Upper lobe of right lung (tissue), 1 donor: ENCODE results near the gene ARHGAP19. TPM values are rescaled to one million over a fixed set of nuclear protein-coding genes. Genes with fewer than 3 reads are reported as not detected.

Source experiments
- ATAC-seq: fragments of 200-7000 bp; cut with Tn5 transposase; one replicate; pipeline ENCODE4 v1.9.1; 2020; ENCODE audit warnings: mild to moderate bottlenecking, moderate library complexity
- DNase-seq: peaks from one replicate; pipeline ENCODE4 v3.0.0-alpha.2; 2020
- H3K27ac ChIP-seq: fragments of 200-600 bp; one replicate; pipeline ENCODE4 v1.8.0; 2022
- H3K27me3 ChIP-seq: fragments of 200-600 bp; one replicate; pipeline ENCODE4 v1.8.0; 2022; ENCODE audit warnings: mild to moderate bottlenecking
- H3K36me3 ChIP-seq: fragments of 200-600 bp; one replicate; pipeline ENCODE4 v1.8.0; 2022
- H3K4me1 ChIP-seq: fragments of 200-600 bp; one replicate; pipeline ENCODE4 v1.8.0; 2022
- H3K4me3 ChIP-seq: fragments of 200-600 bp; one replicate; pipeline ENCODE4 v1.8.0; 2022; ENCODE audit warnings: mild to moderate bottlenecking
- H3K9me3 ChIP-seq: fragments of 200-600 bp; one replicate; pipeline ENCODE4 v1.8.0; 2022
- intact Hi-C: fragments of 100-400 bp; cut with DNase I; formaldehyde crosslinking; loops from one replicate; pipeline ENCODE4 v1.11.0; 2022
- total RNA-seq: library from RNA; stranded (reverse); fragmentation: NEBNext Ultra II Directional; extraction: Animal tissue kit (Norgen Biotek cat#: 25700); gene quantifications from one replicate; pipeline ENCODE4 v1.2.1, GENCODE V29; 2021
- TF ChIP-seq, protein P1 (sequence below): fragments of 200-600 bp; IDR thresholded peaks from one replicate; pipeline ENCODE4 v1.8.0; 2022; ENCODE audit warnings: antibody characterized with exemption
- donor health status: DM: no; HTN: yes; CAD: no; lungs with severe emphysema.

Gene ARHGAP19
- total RNA-seq, 1 donor from 2014 or later: 14.0 TPM

- DNase-seq: no peak
- Histone ChIP-seq H3K4me1 (no peaks in the 10 kb centered on the region), H3K36me3 (peaks cover 28% of the 10 kb centered on the region), H3K4me3 (no peak overlapping the region), H3K27ac (no peak overlapping the region), H3K27me3 (no peaks in the 10 kb centered on the region), H3K9me3 (no peaks in the 10 kb centered on the region)
- TF ChIP-seq, protein P1, sequence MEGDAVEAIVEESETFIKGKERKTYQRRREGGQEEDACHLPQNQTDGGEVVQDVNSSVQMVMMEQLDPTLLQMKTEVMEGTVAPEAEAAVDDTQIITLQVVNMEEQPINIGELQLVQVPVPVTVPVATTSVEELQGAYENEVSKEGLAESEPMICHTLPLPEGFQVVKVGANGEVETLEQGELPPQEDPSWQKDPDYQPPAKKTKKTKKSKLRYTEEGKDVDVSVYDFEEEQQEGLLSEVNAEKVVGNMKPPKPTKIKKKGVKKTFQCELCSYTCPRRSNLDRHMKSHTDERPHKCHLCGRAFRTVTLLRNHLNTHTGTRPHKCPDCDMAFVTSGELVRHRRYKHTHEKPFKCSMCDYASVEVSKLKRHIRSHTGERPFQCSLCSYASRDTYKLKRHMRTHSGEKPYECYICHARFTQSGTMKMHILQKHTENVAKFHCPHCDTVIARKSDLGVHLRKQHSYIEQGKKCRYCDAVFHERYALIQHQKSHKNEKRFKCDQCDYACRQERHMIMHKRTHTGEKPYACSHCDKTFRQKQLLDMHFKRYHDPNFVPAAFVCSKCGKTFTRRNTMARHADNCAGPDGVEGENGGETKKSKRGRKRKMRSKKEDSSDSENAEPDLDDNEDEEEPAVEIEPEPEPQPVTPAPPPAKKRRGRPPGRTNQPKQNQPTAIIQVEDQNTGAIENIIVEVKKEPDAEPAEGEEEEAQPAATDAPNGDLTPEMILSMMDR: no peak
- intact Hi-C loops: no loop called here
- no peak for ATAC-seq
These were observed 33.3 kb downstream of the ARHGAP19 start for GRCh38 chr10:97259119-97259518.

DNA sequence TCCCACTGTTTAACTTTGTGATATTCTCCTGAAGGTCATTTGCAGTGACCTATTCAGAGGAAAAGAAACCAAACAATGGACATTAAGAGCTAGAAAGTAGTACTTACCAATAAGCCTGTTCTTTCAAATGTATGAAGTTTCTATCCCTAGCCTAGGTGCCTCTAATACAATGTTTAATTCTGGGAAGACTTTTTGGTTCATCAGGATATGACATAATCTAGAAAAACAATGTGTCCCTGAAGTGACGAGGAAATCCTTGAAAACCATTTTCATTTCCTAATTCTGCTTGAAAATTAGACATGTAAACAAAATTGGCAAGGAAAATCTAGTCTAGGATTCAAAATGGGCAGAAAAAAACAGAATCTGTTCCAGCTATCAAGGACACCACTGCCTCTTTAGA, 36.1 kb downstream of the ARHGAP19 start:
- Histone ChIP-seq H3K27me3 (no peaks in the 10 kb centered on the region), H3K36me3 (peaks cover 41% of the 10 kb centered on the region), H3K9me3 (no peaks in the 10 kb centered on the region), H3K4me3 (no peak overlapping the region), H3K4me1 (no peaks in the 10 kb centered on the region), H3K27ac (no peak overlapping the region)
- ATAC-seq: no peak
- no peak for DNase-seq
- intact Hi-C loops: no loop called here
- TF ChIP-seq, protein P1: no peak

- H3K27ac ChIP-seq: no peak overlapping the region
- no peaks in the 10 kb centered on the region for H3K9me3 ChIP-seq
- H3K4me1 ChIP-seq: no peaks in the 10 kb centered on the region
- no peak for ATAC-seq
- H3K27me3 ChIP-seq: no peaks in the 10 kb centered on the region
- peaks cover 41% of the 10 kb centered on the region for H3K36me3 ChIP-seq
- H3K4me3 ChIP-seq: no peak overlapping the region
- TF ChIP-seq, protein P1: no peak
- no peak for DNase-seq
- intact Hi-C loops: no loop called here
These were observed 36.7 kb downstream of the ARHGAP19 start for GRCh38 chr10:97255512-97256293.

DNA sequence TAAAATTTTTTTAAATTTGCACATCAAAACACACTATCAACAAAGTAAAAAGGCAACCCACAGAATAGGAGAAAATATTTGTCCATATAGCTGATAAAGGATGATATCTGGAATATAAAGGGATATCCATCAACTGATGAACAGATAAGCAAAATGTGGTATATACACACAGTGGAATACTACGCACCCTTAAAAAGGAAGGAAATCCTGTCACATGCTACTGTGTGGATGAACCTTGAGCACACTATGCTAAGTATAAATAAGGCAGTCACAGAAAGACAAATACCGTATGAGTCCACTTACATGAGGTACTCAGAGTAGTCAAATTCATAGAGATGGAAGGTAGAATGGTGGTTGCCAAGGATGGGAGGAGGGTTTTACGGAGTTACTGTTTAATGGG, 37.7 kb downstream of the ARHGAP19 start:
- H3K4me1 ChIP-seq: no peaks in the 10 kb centered on the region
- H3K27ac ChIP-seq: no peak overlapping the region
- TF ChIP-seq, protein P1: no peak
- ATAC-seq (no peak), DNase-seq (no peak)
- H3K9me3 ChIP-seq: no peaks in the 10 kb centered on the region
- intact Hi-C loops: no loop called here
- no peak overlapping the region for H3K4me3 ChIP-seq
- H3K27me3 ChIP-seq: no peaks in the 10 kb centered on the region
- peaks cover 41% of the 10 kb centered on the region for H3K36me3 ChIP-seq

- ATAC-seq (no peak), DNase-seq (no peak)
- Histone ChIP-seq H3K4me1 (no peaks in the 10 kb centered on the region), H3K9me3 (no peaks in the 10 kb centered on the region), H3K27ac (no peak overlapping the region), H3K4me3 (no peak overlapping the region), H3K27me3 (no peaks in the 10 kb centered on the region), H3K36me3 (peaks cover 33% of the 10 kb centered on the region)
- intact Hi-C loops: no loop called here
- TF ChIP-seq, protein P1: no peak
These were observed 41.5 kb downstream of the ARHGAP19 start for GRCh38 chr10:97250952-97251351.

- DNase-seq: no peak
- Histone ChIP-seq H3K27ac (no peak overlapping the region), H3K4me3 (no peak overlapping the region), H3K9me3 (no peaks in the 10 kb centered on the region), H3K36me3 (peaks cover 19% of the 10 kb centered on the region), H3K27me3 (no peaks in the 10 kb centered on the region), H3K4me1 (no peaks in the 10 kb centered on the region)
- no peak for ATAC-seq
- TF ChIP-seq, protein P1: no peak
- intact Hi-C loops: no loop called here
These were observed 48.6 kb downstream of the ARHGAP19 start for GRCh38 chr10:97243836-97244235.
